GM12864 (cell line): ENCODE results near the gene PCID2.

ENCODE experiments used
- DNase-seq: peaks from one replicate; pipeline ENCODE4 v3.0.0-alpha.2; 2011; ENCODE audit warnings: low read depth
- H3K4me3 ChIP-seq: 2 replicates; pipeline ENCODE4 v1.5.1; 2011; ENCODE audit warnings: mild to moderate bottlenecking, low read depth, low read length, control low read depth
- TF ChIP-seq, protein P1 (sequence below): IDR thresholded peaks from 2 replicates; pipeline ENCODE4 v1.5.1; 2011; ENCODE audit warnings: low read depth, mild to moderate bottlenecking, moderate library complexity, low read length, control low read depth, inconsistent platforms; ENCODE audit errors: missing control alignments

Gene PCID2

DNA sequence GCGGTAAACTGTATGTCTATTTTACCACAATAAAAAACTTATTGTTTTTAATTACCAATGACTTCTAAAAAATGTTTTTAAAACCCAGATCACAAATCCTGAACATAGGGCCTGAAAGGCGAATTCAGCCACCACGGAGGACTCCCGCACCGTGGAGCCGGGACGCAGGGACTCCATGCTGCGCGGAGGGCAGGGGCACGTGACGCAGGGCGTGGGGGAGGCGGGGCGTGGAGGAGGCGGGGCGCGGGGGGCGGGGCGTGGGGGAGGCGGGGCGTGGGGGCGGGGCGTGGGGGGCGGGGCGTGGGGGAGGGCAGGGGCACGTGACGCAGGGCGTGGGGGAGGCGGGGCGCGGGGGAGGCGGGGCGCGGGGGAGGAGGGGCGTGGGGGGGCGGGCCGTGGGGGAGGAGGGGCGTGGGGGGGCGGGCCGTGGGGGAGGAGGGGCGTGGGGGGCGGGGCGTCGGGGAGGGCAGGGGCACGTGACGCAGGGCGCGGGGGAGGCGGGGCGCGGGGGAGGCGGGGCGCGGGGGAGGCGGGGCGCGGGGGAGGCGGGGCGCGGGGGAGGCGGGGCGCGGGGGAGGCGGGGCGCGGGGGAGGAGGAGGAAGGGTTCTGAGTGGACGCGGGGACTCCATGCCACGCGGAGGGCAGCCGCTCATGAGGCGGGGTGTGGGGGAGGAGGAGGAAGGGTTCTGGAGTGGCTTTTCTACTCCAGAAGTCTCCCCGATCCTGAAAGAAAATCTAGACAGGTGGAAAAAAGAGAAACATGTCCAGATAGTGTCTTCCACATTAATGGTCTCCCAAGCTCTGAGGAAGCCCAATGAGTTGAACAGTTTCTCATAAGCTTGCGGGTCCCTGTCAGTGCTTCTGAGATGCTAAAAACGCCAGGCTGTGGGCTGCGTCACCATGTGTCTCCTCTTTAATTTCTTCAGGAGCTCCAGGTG, 54.4 kb downstream of the PCID2 start:
- TF ChIP-seq, protein P1, sequence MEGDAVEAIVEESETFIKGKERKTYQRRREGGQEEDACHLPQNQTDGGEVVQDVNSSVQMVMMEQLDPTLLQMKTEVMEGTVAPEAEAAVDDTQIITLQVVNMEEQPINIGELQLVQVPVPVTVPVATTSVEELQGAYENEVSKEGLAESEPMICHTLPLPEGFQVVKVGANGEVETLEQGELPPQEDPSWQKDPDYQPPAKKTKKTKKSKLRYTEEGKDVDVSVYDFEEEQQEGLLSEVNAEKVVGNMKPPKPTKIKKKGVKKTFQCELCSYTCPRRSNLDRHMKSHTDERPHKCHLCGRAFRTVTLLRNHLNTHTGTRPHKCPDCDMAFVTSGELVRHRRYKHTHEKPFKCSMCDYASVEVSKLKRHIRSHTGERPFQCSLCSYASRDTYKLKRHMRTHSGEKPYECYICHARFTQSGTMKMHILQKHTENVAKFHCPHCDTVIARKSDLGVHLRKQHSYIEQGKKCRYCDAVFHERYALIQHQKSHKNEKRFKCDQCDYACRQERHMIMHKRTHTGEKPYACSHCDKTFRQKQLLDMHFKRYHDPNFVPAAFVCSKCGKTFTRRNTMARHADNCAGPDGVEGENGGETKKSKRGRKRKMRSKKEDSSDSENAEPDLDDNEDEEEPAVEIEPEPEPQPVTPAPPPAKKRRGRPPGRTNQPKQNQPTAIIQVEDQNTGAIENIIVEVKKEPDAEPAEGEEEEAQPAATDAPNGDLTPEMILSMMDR, result no peak
- DNase-seq, result no peak
- peak overlapping the region; percentile 19 for H3K4me3 ChIP-seq

DNA sequence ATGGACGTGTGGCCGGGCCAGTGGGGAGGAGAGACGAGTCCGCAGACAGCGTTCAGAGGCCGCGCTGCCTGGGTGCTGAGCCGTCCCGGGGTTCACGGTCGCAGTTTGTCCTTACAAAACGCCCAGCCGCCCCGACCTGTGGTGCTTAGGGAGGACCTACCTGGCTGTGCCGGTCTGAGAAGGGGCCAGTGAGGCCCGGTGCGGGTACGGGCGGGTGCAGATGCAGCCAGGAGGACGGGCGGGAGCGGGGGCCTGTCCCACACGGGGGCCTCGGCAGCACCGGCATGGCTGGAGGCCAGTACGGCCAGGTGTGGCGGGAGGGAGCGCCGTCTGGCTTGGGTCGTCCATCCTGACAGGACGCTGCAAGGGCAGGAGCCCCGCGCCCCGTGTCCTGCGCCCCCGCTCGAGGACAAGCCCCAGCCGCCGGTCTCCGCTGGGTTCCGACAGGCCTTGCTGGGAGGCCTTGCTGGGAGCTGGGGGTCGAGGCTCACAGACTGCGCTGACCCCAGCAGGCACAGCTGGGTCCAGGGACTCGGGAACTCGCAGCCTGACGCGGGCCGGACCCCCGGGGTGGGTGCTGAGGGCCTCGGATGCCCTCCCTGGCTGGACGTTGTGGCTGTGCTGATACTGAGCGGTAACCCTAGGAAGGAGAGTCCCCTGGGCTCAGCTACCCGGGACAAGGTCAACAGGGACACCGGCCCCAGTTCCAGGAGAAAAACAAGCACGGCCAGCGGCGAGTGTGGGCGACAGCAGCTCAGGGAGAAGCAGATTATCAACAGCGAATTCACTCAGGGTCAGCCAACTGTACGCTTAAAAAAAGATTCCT, 55.3 kb downstream of the PCID2 start:
- DNase-seq, result no peak
- H3K4me3 ChIP-seq, result peak overlapping the region; percentile 19
- TF ChIP-seq, protein P1, result no peak

DNA sequence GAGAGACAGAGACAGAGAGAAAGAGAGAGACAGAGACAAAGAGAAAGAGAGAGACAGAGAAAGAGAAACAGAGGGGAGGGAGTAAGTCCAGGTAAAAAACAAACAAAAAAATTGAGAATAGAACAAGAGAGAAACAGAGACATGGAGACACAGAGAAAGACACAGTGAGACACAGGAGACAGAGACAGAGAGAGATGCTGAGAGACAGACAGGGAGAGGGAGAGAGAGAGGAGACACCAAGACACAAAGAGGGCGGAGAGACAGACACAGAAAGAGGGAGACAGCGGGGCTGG, 55.8 kb downstream of the PCID2 start:
- no peak for DNase-seq
- TF ChIP-seq, protein P1, result no peak
- H3K4me3 ChIP-seq, result no peak overlapping the region

DNA sequence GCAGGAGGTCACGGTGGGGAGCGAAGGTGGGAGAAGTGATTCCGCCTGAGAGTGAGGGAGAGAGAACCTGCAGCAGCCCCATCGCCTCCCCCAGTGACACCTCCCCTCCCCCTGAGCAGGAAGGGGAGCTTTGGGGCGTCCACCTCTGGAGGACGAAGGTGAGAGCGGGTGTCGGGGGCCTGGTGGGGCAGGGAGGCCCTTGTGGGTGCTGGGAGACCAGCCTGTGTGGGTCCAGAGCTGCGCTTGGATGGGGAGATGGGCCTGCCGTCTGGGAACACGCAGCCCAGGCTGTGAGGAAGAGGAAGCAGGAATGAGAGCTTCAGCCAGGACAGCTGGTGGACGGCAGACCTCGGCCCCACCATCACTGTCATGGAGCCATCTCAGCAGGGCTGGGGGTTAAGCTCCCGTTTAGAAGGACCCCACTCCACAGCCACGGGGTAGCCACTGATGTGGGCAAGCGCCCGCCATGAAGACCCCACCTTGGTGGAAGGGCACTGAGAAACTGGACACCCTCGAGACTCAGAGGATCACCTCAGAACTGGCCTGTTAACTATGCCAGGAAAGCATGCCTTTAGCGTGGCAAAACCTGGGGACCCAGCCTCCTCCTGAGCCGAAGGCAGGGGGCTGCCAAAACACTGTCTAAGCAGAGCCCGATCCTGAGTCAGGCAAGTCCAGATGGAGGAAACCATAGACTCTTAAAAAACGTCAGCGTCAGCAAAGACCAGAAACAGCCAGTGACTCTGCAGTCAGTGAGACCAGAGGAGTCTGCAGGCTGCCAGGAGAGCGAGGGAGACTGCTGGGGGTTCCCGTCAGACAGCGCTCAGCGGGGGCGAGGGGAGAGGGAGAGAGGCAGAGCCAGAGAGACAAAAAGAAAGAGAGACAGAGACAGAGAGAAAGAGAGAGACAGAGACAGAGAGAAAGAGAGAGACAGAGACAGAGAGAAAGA, 56.5 kb downstream of the PCID2 start:
- no peak overlapping the region for H3K4me3 ChIP-seq
- DNase-seq, result no peak

DNA sequence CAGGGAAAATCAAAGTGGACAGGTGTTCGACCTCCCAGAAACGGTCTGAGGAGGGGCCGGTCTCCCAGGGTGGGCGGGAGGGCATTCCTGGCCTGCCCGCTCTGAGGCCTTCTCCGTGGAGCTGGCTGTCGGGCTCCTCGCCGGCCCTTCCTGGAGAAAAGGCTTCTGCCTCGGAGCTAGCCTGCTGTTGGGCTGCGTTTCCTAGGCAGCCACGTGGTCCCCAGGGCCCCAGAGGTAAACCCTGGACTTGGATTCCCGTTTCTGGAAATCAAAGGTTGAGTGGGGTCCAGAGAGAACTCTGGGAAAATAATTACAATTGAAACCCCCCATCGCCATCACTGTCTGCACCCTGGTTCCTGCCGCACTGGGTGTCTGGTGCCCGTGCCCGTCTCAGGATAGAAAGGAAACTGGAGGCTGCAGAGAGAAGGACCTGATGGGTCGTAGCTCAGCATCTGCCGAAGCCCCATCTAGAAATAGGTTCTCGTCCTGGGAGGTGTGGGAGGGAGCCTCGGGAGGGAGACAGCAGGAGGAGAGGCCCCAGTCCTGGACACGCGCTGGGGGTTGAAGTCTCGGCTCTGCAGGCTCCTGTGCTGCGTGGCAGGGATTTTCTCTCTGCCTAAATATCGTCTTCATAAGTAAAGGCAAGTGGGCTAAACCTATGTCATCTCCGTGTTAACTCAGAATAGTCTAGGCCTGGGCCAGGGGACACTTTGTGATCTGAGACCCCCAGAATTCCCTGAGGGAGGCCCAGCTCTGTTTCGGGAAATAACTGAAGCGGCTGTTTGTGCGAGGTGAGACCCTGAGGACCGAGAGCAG, 57.7 kb downstream of the PCID2 start:
- DNase-seq, result no peak

More for the DNA sequence above, 56.5 kb downstream of the PCID2 start:
- TF ChIP-seq, protein P1, result no peak

More for the DNA sequence above, 57.7 kb downstream of the PCID2 start:
- TF ChIP-seq, protein P1, result no peak
- no peak overlapping the region for H3K4me3 ChIP-seq
